ENCODE data around the gene OR2K2.

DNA sequence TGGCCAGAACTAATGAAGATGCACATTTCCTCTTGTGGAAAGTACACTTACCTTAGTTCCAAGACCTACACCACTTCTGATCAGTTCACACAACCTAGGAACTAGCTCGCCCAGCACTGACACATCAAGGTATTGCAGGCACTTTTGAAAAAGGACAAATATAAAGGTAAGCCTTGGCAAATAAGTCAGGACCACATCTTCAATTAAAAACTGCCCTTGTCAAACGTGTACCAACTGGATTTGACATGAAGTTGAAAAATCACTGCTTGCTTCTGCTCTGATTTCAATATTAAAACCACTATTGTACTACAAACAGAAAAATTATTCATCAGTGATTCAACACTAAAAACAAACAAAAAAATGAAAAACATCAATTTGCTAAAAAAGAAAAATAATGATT is 45.0 kb upstream of the OR2K2 start:
- TF ChIP-seq, protein P1, sequence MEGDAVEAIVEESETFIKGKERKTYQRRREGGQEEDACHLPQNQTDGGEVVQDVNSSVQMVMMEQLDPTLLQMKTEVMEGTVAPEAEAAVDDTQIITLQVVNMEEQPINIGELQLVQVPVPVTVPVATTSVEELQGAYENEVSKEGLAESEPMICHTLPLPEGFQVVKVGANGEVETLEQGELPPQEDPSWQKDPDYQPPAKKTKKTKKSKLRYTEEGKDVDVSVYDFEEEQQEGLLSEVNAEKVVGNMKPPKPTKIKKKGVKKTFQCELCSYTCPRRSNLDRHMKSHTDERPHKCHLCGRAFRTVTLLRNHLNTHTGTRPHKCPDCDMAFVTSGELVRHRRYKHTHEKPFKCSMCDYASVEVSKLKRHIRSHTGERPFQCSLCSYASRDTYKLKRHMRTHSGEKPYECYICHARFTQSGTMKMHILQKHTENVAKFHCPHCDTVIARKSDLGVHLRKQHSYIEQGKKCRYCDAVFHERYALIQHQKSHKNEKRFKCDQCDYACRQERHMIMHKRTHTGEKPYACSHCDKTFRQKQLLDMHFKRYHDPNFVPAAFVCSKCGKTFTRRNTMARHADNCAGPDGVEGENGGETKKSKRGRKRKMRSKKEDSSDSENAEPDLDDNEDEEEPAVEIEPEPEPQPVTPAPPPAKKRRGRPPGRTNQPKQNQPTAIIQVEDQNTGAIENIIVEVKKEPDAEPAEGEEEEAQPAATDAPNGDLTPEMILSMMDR (conservative IDR thresholded peaks at IDR 0.05): no peak
- TF ChIP-seq EZH2 (IDR thresholded peaks at IDR 0.05; ENCODE audit: low read depth): no peak

All from PC-9 (cell line).